ENCODE data around the gene ZSCAN10. TPM values are rescaled to one million over a fixed set of nuclear protein-coding genes. Genes with fewer than 3 reads are reported as not detected.

The ZSCAN10 gene
- total and polyA plus RNA-seq, 9 of the 15 experiments (the other 6 are each of a cell fraction or from before 2014, with no cell fraction given), result 0.22 TPM; not detected in 8

- TF ChIP-seq RREB1 (CRISPR knock-in tag; IDR thresholded peaks at IDR 0.05) (no peak), CTCFL (IDR thresholded peaks at IDR 0.05; ENCODE audit: borderline replicate concordance, insufficient read depth, low read depth, low read length, poor library complexity, severe bottlenecking) (no peak), BCLAF1 (IDR thresholded peaks at IDR 0.05; ENCODE audit: borderline replicate concordance in 1 of 2, control insufficient read depth in 1 of 2, low read depth in 2 of 2, low read length in 1 of 2) (no peak), RERE (CRISPR knock-in tag; IDR thresholded peaks at IDR 0.05; ENCODE audit: borderline replicate concordance) (no peak), SPI1 (IDR thresholded peaks at IDR 0.05; ENCODE audit: borderline replicate concordance, low read depth, low read length) (0 out of 2 replicates have a peak, but pooled peaks have one; percentile 10), SMARCC2 (IDR thresholded peaks at IDR 0.05; ENCODE audit: low read depth) (no peak), NFE2 (IDR thresholded peaks at IDR 0.05; ENCODE audit: low read depth) (no peak), ZNF589 (CRISPR knock-in tag; IDR thresholded peaks at IDR 0.05; ENCODE audit: low read depth) (0 out of 2 replicates have a peak, but pooled peaks have one; percentile 33)
Measured at GRCh38 chr16:3086596-3087242, 12.4 kb downstream of the ZSCAN10 start (continued).
